ENCODE measurements around the gene PCED1B.

GRCh38 chr12:47247418-47247817 is 168.0 kb downstream of the PCED1B start:
- TF ChIP-seq CTCF (IDR thresholded peaks at IDR 0.05) (no peak), POLR2AphosphoS5 (IDR thresholded peaks at IDR 0.05; ENCODE audit: insufficient read depth in 1 of 2, low read depth in 1 of 2) (no peak), POLR2A (IDR thresholded peaks at IDR 0.05) (no peak)
